ENCODE results near the gene CHGA. TPM values are rescaled to one million over a fixed set of nuclear protein-coding genes. Genes with fewer than 3 reads are reported as not detected.

Gene CHGA
- total RNA-seq, 1 experiment from 2014 or later, result not detected

- ChIA-PET CTCF (no interaction called here), POLR2A (no interaction called here)
- no peak overlapping the region for H3K27ac ChIP-seq (ENCODE audit: low read length)
- no peak for ATAC-seq
- no peak for TF ChIP-seq SIN3A (IDR thresholded peaks at IDR 0.05; ENCODE audit: borderline replicate concordance, insufficient read depth, low read depth, low read length)
- H3K4me1 ChIP-seq (ENCODE audit: control insufficient read depth, insufficient read depth, low read length), result no peaks in the 10 kb centered on the region
- no peaks in the 10 kb centered on the region for H3K27me3 ChIP-seq (ENCODE audit: control insufficient read depth, insufficient read depth, low read length)
- H3K4me3 ChIP-seq (ENCODE audit: low read depth in 2 of 2, low read length in 2 of 2), result no peak overlapping the region
- no peaks in the 10 kb centered on the region for H3K9me3 ChIP-seq (ENCODE audit: control insufficient read depth, insufficient read depth, low read depth, low read length)
- no peaks in the 10 kb centered on the region for H3K36me3 ChIP-seq (ENCODE audit: control insufficient read depth, insufficient read depth, low read length)
- intact Hi-C loops (cut with micrococcal nuclease; ENCODE audit: unreplicated experiment), result loop anchor here (10.0 kb wide), 1 partner anchor 185 kb away; no protein-coding TSS in a partner anchor
- no peak for DNase-seq (ENCODE audit: low read depth, low spot score)
- in situ Hi-C loops (cut with HindIII; ENCODE audit: low pct_unique_long_range_greater_than_20kb, low sequenced_read_pairs), result no loop called here
- no TSS peak for BruUV-seq (replicated peaks)
Measured at GRCh38 chr14:92949496-92950192, 26.7 kb downstream of the CHGA start.

- intact Hi-C loops (cut with micrococcal nuclease; ENCODE audit: unreplicated experiment), result loop anchor here (10.0 kb wide), 1 partner anchor 185 kb away; no protein-coding TSS in a partner anchor
- ChIA-PET CTCF (no interaction called here), POLR2A (no interaction called here)
- in situ Hi-C loops (cut with HindIII; ENCODE audit: low pct_unique_long_range_greater_than_20kb, low sequenced_read_pairs), result no loop called here
- H3K27me3 ChIP-seq (ENCODE audit: control insufficient read depth, insufficient read depth, low read length), result no peaks in the 10 kb centered on the region
- no peaks in the 10 kb centered on the region for H3K4me1 ChIP-seq (ENCODE audit: control insufficient read depth, insufficient read depth, low read length)
- DNase-seq (ENCODE audit: low read depth, low spot score), result no peak
- BruUV-seq (replicated peaks), result no TSS peak
- no peak for TF ChIP-seq REST (IDR thresholded peaks at IDR 0.05; ENCODE audit: insufficient read depth in 1 of 2, low read depth in 2 of 2, low read length in 1 of 2)
- TF ChIP-seq POLR2AphosphoS5 (IDR thresholded peaks at IDR 0.05; ENCODE audit: low read depth, low read length), result no peak
- TF ChIP-seq CTCF (IDR thresholded peaks at IDR 0.05), result no peak
- TF ChIP-seq SIN3A (IDR thresholded peaks at IDR 0.05; ENCODE audit: borderline replicate concordance, insufficient read depth, low read depth, low read length), result no peak
- TF ChIP-seq TCF7L2 (IDR thresholded peaks at IDR 0.05; ENCODE audit: low read depth, low read length), result no peak
- no peak overlapping the region for H3K27ac ChIP-seq (ENCODE audit: low read length)
- no peaks in the 10 kb centered on the region for H3K9me3 ChIP-seq (ENCODE audit: control insufficient read depth, insufficient read depth, low read depth, low read length)
- ATAC-seq, result no peak
- H3K36me3 ChIP-seq (ENCODE audit: control insufficient read depth, insufficient read depth, low read length), result no peaks in the 10 kb centered on the region
- H3K4me3 ChIP-seq (ENCODE audit: low read depth in 2 of 2, low read length in 2 of 2), result no peak overlapping the region
Measured at GRCh38 chr14:92950193-92950540, 27.2 kb downstream of the CHGA start.

GRCh38 chr14:92950773-92951172 is 27.8 kb downstream of the CHGA start:
- BruUV-seq (replicated peaks), result no TSS peak

More at GRCh38 chr14:92950773-92951172, 27.8 kb downstream of the CHGA start:
- ATAC-seq (no peak), DNase-seq (ENCODE audit: low read depth, low spot score) (no peak)
- ChIA-PET POLR2A (no interaction called here), CTCF (no interaction called here)
- Histone ChIP-seq H3K27ac (ENCODE audit: low read length) (no peak overlapping the region), H3K36me3 (ENCODE audit: control insufficient read depth, insufficient read depth, low read length) (no peaks in the 10 kb centered on the region), H3K27me3 (ENCODE audit: control insufficient read depth, insufficient read depth, low read length) (no peaks in the 10 kb centered on the region), H3K4me1 (ENCODE audit: control insufficient read depth, insufficient read depth, low read length) (no peaks in the 10 kb centered on the region), H3K4me3 (ENCODE audit: low read depth in 2 of 2, low read length in 2 of 2) (no peak overlapping the region), H3K9me3 (ENCODE audit: control insufficient read depth, insufficient read depth, low read depth, low read length) (no peaks in the 10 kb centered on the region)
- intact Hi-C loops (cut with micrococcal nuclease; ENCODE audit: unreplicated experiment), result loop anchor here (10.0 kb wide), 1 partner anchor 184 kb away; no protein-coding TSS in a partner anchor
- in situ Hi-C loops (cut with HindIII; ENCODE audit: low pct_unique_long_range_greater_than_20kb, low sequenced_read_pairs), result no loop called here
- TF ChIP-seq REST (IDR thresholded peaks at IDR 0.05; ENCODE audit: insufficient read depth in 1 of 2, low read depth in 2 of 2, low read length in 1 of 2) (no peak), SIN3A (IDR thresholded peaks at IDR 0.05; ENCODE audit: borderline replicate concordance, insufficient read depth, low read depth, low read length) (no peak), POLR2AphosphoS5 (IDR thresholded peaks at IDR 0.05; ENCODE audit: low read depth, low read length) (no peak), TCF7L2 (IDR thresholded peaks at IDR 0.05; ENCODE audit: low read depth, low read length) (no peak), CTCF (IDR thresholded peaks at IDR 0.05) (no peak)

Data from Panc1 (cell line).